ENCODE data around the gene SOX21.

GRCh38 chr13:94677799-94678198 lies 34.5 kb downstream of the SOX21 start:
- no peak for TF ChIP-seq POLR2A (IDR thresholded peaks at IDR 0.05)
- no peak for TF ChIP-seq POLR2AphosphoS5 (IDR thresholded peaks at IDR 0.05)

Measured in breast epithelium (tissue), 3 donors.